Measurements from ENCODE around the gene AMZ1.

DNA sequence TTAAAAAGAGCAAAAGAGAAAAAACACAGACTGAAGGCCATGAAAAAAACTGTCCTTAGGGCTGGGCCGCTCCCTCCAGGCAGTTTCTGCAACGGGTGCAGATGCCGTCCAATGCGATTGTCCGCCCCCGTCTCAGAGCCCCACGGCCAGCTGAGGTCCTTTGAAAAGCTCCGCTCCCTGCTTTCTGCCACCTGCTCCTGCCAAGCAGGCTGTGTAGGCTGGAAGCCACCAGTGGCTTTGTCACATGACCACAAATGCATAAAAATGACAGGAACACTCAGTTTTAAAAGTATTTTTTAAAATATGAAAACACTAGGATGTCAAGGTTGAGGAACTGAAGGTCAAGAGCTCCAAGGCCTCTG lies 71.7 kb downstream of the AMZ1 start:
- TF ChIP-seq, protein P1, sequence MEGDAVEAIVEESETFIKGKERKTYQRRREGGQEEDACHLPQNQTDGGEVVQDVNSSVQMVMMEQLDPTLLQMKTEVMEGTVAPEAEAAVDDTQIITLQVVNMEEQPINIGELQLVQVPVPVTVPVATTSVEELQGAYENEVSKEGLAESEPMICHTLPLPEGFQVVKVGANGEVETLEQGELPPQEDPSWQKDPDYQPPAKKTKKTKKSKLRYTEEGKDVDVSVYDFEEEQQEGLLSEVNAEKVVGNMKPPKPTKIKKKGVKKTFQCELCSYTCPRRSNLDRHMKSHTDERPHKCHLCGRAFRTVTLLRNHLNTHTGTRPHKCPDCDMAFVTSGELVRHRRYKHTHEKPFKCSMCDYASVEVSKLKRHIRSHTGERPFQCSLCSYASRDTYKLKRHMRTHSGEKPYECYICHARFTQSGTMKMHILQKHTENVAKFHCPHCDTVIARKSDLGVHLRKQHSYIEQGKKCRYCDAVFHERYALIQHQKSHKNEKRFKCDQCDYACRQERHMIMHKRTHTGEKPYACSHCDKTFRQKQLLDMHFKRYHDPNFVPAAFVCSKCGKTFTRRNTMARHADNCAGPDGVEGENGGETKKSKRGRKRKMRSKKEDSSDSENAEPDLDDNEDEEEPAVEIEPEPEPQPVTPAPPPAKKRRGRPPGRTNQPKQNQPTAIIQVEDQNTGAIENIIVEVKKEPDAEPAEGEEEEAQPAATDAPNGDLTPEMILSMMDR (IDR thresholded peaks at IDR 0.05), result no peak
- TF ChIP-seq POLR2A (IDR thresholded peaks at IDR 0.05), result no peak
